Measurements from ENCODE around the gene WHAMM. TPM values are rescaled to one million over a fixed set of nuclear protein-coding genes. Genes with fewer than 3 reads are reported as not detected.
"Not testable (repeated sequence)": the region's sequence is repeated elsewhere in the genome, so short reads cannot be mapped to it uniquely, and the experiment has no call there.

The WHAMM gene
- total RNA-seq, 3 donors from 2014 or later = 7.1 to 9.6 (median 7.6) TPM

GRCh38 chr15:82852941-82853561 lies 43.6 kb downstream of the WHAMM start:
- Mint-ChIP-seq H3K4me1 (ENCODE audit: low read depth) (peaks cover 8% of the 10 kb centered on the region), H3K4me3 (no peak overlapping the region), H3K27me3 (ENCODE audit: low read depth) (no peaks in the 10 kb centered on the region), H3K9me3 (no peaks in the 10 kb centered on the region), H3K36me3 (ENCODE audit: insufficient read depth) (no peaks in the 10 kb centered on the region)
- ATAC-seq (no peak), DNase-seq (no peak)

GRCh38 chr15:82854554-82854953 lies 45.1 kb downstream of the WHAMM start:
- ATAC-seq (no peak), DNase-seq (no peak)
- H3K36me3 Mint-ChIP-seq (ENCODE audit: insufficient read depth) = peaks cover 2% of the 10 kb centered on the region
- no peaks in the 10 kb centered on the region for H3K27me3 Mint-ChIP-seq (ENCODE audit: low read depth)
- H3K4me3 Mint-ChIP-seq = no peak overlapping the region
- H3K9me3 Mint-ChIP-seq = no peaks in the 10 kb centered on the region
- peaks cover 5% of the 10 kb centered on the region for H3K4me1 Mint-ChIP-seq (ENCODE audit: low read depth)

- no peaks in the 10 kb centered on the region for H3K9me3 Mint-ChIP-seq
- DNase-seq = no peak
- ATAC-seq = no peak
- no peaks in the 10 kb centered on the region for H3K4me1 Mint-ChIP-seq (ENCODE audit: low read depth)
- H3K27me3 Mint-ChIP-seq (ENCODE audit: low read depth) = no peaks in the 10 kb centered on the region
- no peak overlapping the region for H3K4me3 Mint-ChIP-seq
- peaks cover 2% of the 10 kb centered on the region for H3K36me3 Mint-ChIP-seq (ENCODE audit: insufficient read depth)
These were observed 46.1 kb downstream of the WHAMM start for GRCh38 chr15:82855286-82856100.

- DNase-seq = no peak
- Mint-ChIP-seq H3K36me3 (ENCODE audit: insufficient read depth) (peaks cover 2% of the 10 kb centered on the region), H3K27me3 (ENCODE audit: low read depth) (no peaks in the 10 kb centered on the region), H3K9me3 (no peaks in the 10 kb centered on the region), H3K4me3 (no peak overlapping the region), H3K4me1 (ENCODE audit: low read depth) (no peaks in the 10 kb centered on the region)
- ATAC-seq = no peak
These were observed 47.2 kb downstream of the WHAMM start for GRCh38 chr15:82856397-82857170.

- H3K27me3 Mint-ChIP-seq (ENCODE audit: low read depth) = no peaks in the 10 kb centered on the region
- no peaks in the 10 kb centered on the region for H3K9me3 Mint-ChIP-seq
- no peak overlapping the region for H3K4me3 Mint-ChIP-seq
- DNase-seq (no peak), ATAC-seq (no peak)
- peaks cover 2% of the 10 kb centered on the region for H3K36me3 Mint-ChIP-seq (ENCODE audit: insufficient read depth)
- no peaks in the 10 kb centered on the region for H3K4me1 Mint-ChIP-seq (ENCODE audit: low read depth)
These were observed 49.5 kb downstream of the WHAMM start for GRCh38 chr15:82858932-82859331.

- no peak for DNase-seq
- Mint-ChIP-seq H3K4me1 (ENCODE audit: low read depth) (no peaks in the 10 kb centered on the region), H3K9me3 (no peaks in the 10 kb centered on the region), H3K4me3 (no peak overlapping the region), H3K36me3 (ENCODE audit: insufficient read depth) (peaks cover 2% of the 10 kb centered on the region), H3K27me3 (ENCODE audit: low read depth) (no peaks in the 10 kb centered on the region)
- ATAC-seq = no peak
These were observed 53.5 kb downstream of the WHAMM start for GRCh38 chr15:82862886-82863285.

GRCh38 chr15:82864967-82865366 lies 55.5 kb downstream of the WHAMM start:
- no peak overlapping the region for H3K4me3 Mint-ChIP-seq
- no peaks in the 10 kb centered on the region for H3K27me3 Mint-ChIP-seq (ENCODE audit: low read depth)
- no peaks in the 10 kb centered on the region for H3K4me1 Mint-ChIP-seq (ENCODE audit: low read depth)
- H3K36me3 Mint-ChIP-seq (ENCODE audit: insufficient read depth) = no peaks in the 10 kb centered on the region
- DNase-seq = no peak
- ATAC-seq = no peak
- no peaks in the 10 kb centered on the region for H3K9me3 Mint-ChIP-seq

GRCh38 chr15:82865581-82865980 lies 56.2 kb downstream of the WHAMM start:
- not testable (repeated sequence) for H3K36me3 Mint-ChIP-seq (ENCODE audit: insufficient read depth); H3K9me3 Mint-ChIP-seq; ATAC-seq; H3K4me3 Mint-ChIP-seq; DNase-seq; H3K27me3 Mint-ChIP-seq (ENCODE audit: low read depth); H3K4me1 Mint-ChIP-seq (ENCODE audit: low read depth)

GRCh38 chr15:82865981-82866380 lies 56.6 kb downstream of the WHAMM start:
- DNase-seq; ATAC-seq; H3K4me1 Mint-ChIP-seq (ENCODE audit: low read depth); H3K9me3 Mint-ChIP-seq; H3K36me3 Mint-ChIP-seq (ENCODE audit: insufficient read depth); H3K4me3 Mint-ChIP-seq; H3K27me3 Mint-ChIP-seq (ENCODE audit: low read depth): not testable (repeated sequence)

GRCh38 chr15:82870727-82871320 lies 61.4 kb downstream of the WHAMM start:
- H3K27me3 Mint-ChIP-seq (ENCODE audit: low read depth) = no peaks in the 10 kb centered on the region
- H3K4me1 Mint-ChIP-seq (ENCODE audit: low read depth) = no peaks in the 10 kb centered on the region
- H3K9me3 Mint-ChIP-seq = no peaks in the 10 kb centered on the region
- no peak for DNase-seq
- H3K36me3 Mint-ChIP-seq (ENCODE audit: insufficient read depth) = peaks cover 2% of the 10 kb centered on the region
- no peak for ATAC-seq
- no peak overlapping the region for H3K4me3 Mint-ChIP-seq

- ATAC-seq = no peak
- H3K4me1 Mint-ChIP-seq (ENCODE audit: low read depth) = no peaks in the 10 kb centered on the region
These were observed 61.9 kb downstream of the WHAMM start for GRCh38 chr15:82871358-82871757.

GRCh38 chr15:82871832-82872484 lies 62.5 kb downstream of the WHAMM start:
- Mint-ChIP-seq H3K27me3 (ENCODE audit: low read depth) (no peaks in the 10 kb centered on the region), H3K4me1 (ENCODE audit: low read depth) (no peaks in the 10 kb centered on the region), H3K4me3 (no peak overlapping the region), H3K9me3 (no peaks in the 10 kb centered on the region), H3K36me3 (ENCODE audit: insufficient read depth) (peaks cover 2% of the 10 kb centered on the region)
- no peak for DNase-seq
- ATAC-seq = no peak

More at GRCh38 chr15:82871358-82871757, 61.9 kb downstream of the WHAMM start:
- Mint-ChIP-seq H3K27me3 (ENCODE audit: low read depth) (no peaks in the 10 kb centered on the region), H3K4me3 (no peak overlapping the region), H3K36me3 (ENCODE audit: insufficient read depth) (peaks cover 2% of the 10 kb centered on the region), H3K9me3 (no peaks in the 10 kb centered on the region)
- no peak for DNase-seq

- H3K9me3 Mint-ChIP-seq = no peaks in the 10 kb centered on the region
- H3K4me3 Mint-ChIP-seq = no peak overlapping the region
- peaks cover 2% of the 10 kb centered on the region for H3K36me3 Mint-ChIP-seq (ENCODE audit: insufficient read depth)
- DNase-seq = no peak
- no peaks in the 10 kb centered on the region for H3K27me3 Mint-ChIP-seq (ENCODE audit: low read depth)
- H3K4me1 Mint-ChIP-seq (ENCODE audit: low read depth) = no peaks in the 10 kb centered on the region
- no peak for ATAC-seq
These were observed 63.7 kb downstream of the WHAMM start for GRCh38 chr15:82873000-82873680.

Measured in activated T-cell treated with anti-CD3 and anti-CD28 coated beads, Interleukin-2, amount 50 U/mL, for 4 hours (primary cell).